Loucy (cell line): Measurements from ENCODE around the gene NIT2.

Source experiments
- CTCF ChIP-seq: fragments of 200-600 bp; sonication (generic); conservative IDR thresholded peaks from 2 replicates; pipeline ENCODE4 v1.5.1; 2014; ENCODE audit warnings: mild to moderate bottlenecking, antibody characterized with exemption, low read length
- EZH2phosphoT487 ChIP-seq: fragments of 200-600 bp; IDR thresholded peaks from 2 replicates; pipeline ENCODE4 v1.6.1; 2018; ENCODE audit warnings: antibody characterized with exemption, mild to moderate bottlenecking, moderate library complexity, borderline replicate concordance

- TF ChIP-seq CTCF (no peak), EZH2phosphoT487 (no peak)
Observed at GRCh38 chr3:100361897-100362296, 27.3 kb downstream of the NIT2 start.
